AML-193 (cell line): Measurements from ENCODE around the gene RAB5A.
"Not testable (repeated sequence)": the region's sequence is repeated elsewhere in the genome, so short reads cannot be mapped to it uniquely, and the experiment has no call there.

Experiments
- DNase-seq, 2 experiments: peaks; one replicate each; lab custom pipeline; 2025; lab: John Stamatoyannopoulos, UW

Gene RAB5A

GRCh38 chr3:20028905-20029331, 82.0 kb downstream of the RAB5A start:
- no peak for DNase-seq

DNA sequence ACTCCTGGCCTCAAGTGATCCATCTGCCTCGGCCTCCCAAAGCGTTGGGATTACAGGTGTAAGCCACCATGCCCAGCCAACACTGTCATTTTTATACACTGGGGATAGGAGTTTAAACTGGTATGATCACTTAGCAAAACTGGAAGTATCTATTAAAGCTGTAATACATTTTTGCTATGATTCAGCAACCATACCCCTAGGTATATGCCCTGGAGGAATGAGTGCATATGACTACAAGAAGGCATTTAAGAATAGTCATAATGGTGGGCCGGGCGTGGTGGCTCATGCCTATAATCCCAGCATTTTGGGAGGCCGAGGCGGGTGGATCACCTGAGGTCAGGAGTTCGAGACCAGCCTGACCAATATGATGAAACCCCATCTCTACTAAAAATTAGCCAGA, 85.0 kb downstream of the RAB5A start:
- not testable (repeated sequence) for DNase-seq
